Effector memory CD8-positive, alpha-beta T cell (primary cell): ENCODE data around the gene SYTL3.
A peak's percentile ranks its signal among the peaks of the same experiment; 100 is the strongest.
"Not testable (repeated sequence)": the region's sequence is repeated elsewhere in the genome, so short reads cannot be mapped to it uniquely, and the experiment has no call there.

Source experiments
- ATAC-seq: fragments of 150-1000 bp; cut with Tn5 transposase; replicated peaks from 2 replicates; pipeline ENCODE4 v1.10.0; 2021; ENCODE audit warnings: mild to moderate bottlenecking, moderate library complexity
- DNase-seq, 3 experiments: peaks; one replicate each; pipeline ENCODE4 v3.0.0; 2021
- H3K27ac Mint-ChIP-seq, 2 donors: one replicate each; pipeline ENCODE4 v1.8.0; 2022; ENCODE audit warnings: mild to moderate bottlenecking in 2 of 2, mixed read lengths in 2 of 2, moderate library complexity in 2 of 2
- H3K27me3 Mint-ChIP-seq, 2 donors: one replicate each; pipeline ENCODE4 v1.8.0; 2022; ENCODE audit warnings: mixed read lengths in 2 of 2
- H3K36me3 Mint-ChIP-seq: one replicate; pipeline ENCODE4 v1.8.0; 2022; ENCODE audit warnings: mild to moderate bottlenecking, moderate library complexity, mixed read lengths; ENCODE audit not compliant: insufficient read depth
- H3K4me1 Mint-ChIP-seq, 2 donors: one replicate each; pipeline ENCODE4 v1.8.0; 2022; ENCODE audit warnings: low read depth in 2 of 2, mixed read lengths in 2 of 2
- H3K4me3 Mint-ChIP-seq, 2 donors: one replicate each; pipeline ENCODE4 v1.8.0; 2022; ENCODE audit warnings: mild to moderate bottlenecking in 2 of 2, mixed read lengths in 2 of 2, moderate library complexity in 2 of 2
- H3K9me3 Mint-ChIP-seq, 2 donors: one replicate each; pipeline ENCODE4 v1.8.0; 2022; ENCODE audit warnings: mixed read lengths in 2 of 2

Gene SYTL3

GRCh38 chr6:158653577-158654354, 3.9 kb downstream of the SYTL3 start:
- Mint-ChIP-seq H3K4me3 (peak overlapping the region; percentile 80 to 86), H3K27me3 (no peaks in the 10 kb centered on the region), H3K36me3 (peaks cover 71% of the 10 kb centered on the region), H3K4me1 (peaks cover 52% of the 10 kb centered on the region in 2 donors), H3K27ac (peak overlapping the region; percentile 97), H3K9me3 (no peaks in the 10 kb centered on the region)
- peak; percentile 74 for ATAC-seq
- DNase-seq, result peak; percentile 85 to 87 (median 86)

GRCh38 chr6:158654498-158654897, 4.6 kb downstream of the SYTL3 start:
- DNase-seq (no peak), ATAC-seq (no peak)
- H3K36me3 Mint-ChIP-seq, result peaks cover 77% of the 10 kb centered on the region
- H3K27me3 Mint-ChIP-seq, result no peaks in the 10 kb centered on the region
- peaks cover 47 to 52% of the 10 kb centered on the region in 2 donors for H3K4me1 Mint-ChIP-seq
- H3K4me3 Mint-ChIP-seq, result peak overlapping the region; percentile 80 to 86
- H3K27ac Mint-ChIP-seq, result peak overlapping the region; percentile 97
- no peaks in the 10 kb centered on the region for H3K9me3 Mint-ChIP-seq

GRCh38 chr6:158654960-158655489, 5.2 kb downstream of the SYTL3 start:
- peaks cover 46 to 54% of the 10 kb centered on the region in 2 donors for H3K4me1 Mint-ChIP-seq
- peak overlapping the region; percentile 80 to 86 for H3K4me3 Mint-ChIP-seq
- H3K27ac Mint-ChIP-seq, result peak overlapping the region; percentile 97
- H3K9me3 Mint-ChIP-seq, result no peaks in the 10 kb centered on the region
- H3K36me3 Mint-ChIP-seq, result peaks cover 77% of the 10 kb centered on the region
- no peak for DNase-seq
- H3K27me3 Mint-ChIP-seq, result no peaks in the 10 kb centered on the region
- no peak for ATAC-seq

- Mint-ChIP-seq H3K9me3 (no peaks in the 10 kb centered on the region), H3K36me3 (peaks cover 76% of the 10 kb centered on the region), H3K4me1 (peaks cover 53 to 60% of the 10 kb centered on the region in 2 donors), H3K27ac (peak overlapping the region; percentile 97), H3K27me3 (no peaks in the 10 kb centered on the region), H3K4me3 (peak overlapping the region; percentile 80 to 86)
- DNase-seq (no peak), ATAC-seq (no peak)
Observed at GRCh38 chr6:158655569-158656450, 6.0 kb downstream of the SYTL3 start.

GRCh38 chr6:158656986-158657385, 7.1 kb downstream of the SYTL3 start:
- not testable (repeated sequence) for H3K27me3 Mint-ChIP-seq, ATAC-seq, H3K9me3 Mint-ChIP-seq, DNase-seq
- Mint-ChIP-seq H3K4me1 (peaks cover 54 to 61% of the 10 kb centered on the region in 2 donors), H3K36me3 (peaks cover 76% of the 10 kb centered on the region), H3K4me3 (peak overlapping the region in 1 of 2 donors; percentile 80), H3K27ac (peak overlapping the region; percentile 97)

- H3K36me3 Mint-ChIP-seq, result peaks cover 78% of the 10 kb centered on the region
- ATAC-seq (peak; percentile 84), DNase-seq (peak; percentile 21 to 38 (median 25))
- H3K4me3 Mint-ChIP-seq, result peak overlapping the region in 1 of 2 donors; percentile 27
- no peaks in the 10 kb centered on the region for H3K27me3 Mint-ChIP-seq
- peaks cover 25 to 32% of the 10 kb centered on the region in 2 donors for H3K4me1 Mint-ChIP-seq
- no peaks in the 10 kb centered on the region for H3K9me3 Mint-ChIP-seq
- peak overlapping the region; percentile 74 to 82 for H3K27ac Mint-ChIP-seq
Observed at GRCh38 chr6:158660333-158660754, 10.5 kb downstream of the SYTL3 start.

- Mint-ChIP-seq H3K27me3 (no peaks in the 10 kb centered on the region), H3K4me3 (no peak overlapping the region), H3K9me3 (no peaks in the 10 kb centered on the region), H3K36me3 (peaks cover 78% of the 10 kb centered on the region), H3K27ac (peak overlapping the region; percentile 74 to 82), H3K4me1 (peaks cover 16 to 25% of the 10 kb centered on the region in 2 donors)
- DNase-seq (no peak), ATAC-seq (no peak)
Observed at GRCh38 chr6:158661156-158661685, 11.4 kb downstream of the SYTL3 start.

- H3K27ac Mint-ChIP-seq, result no peak overlapping the region
- ATAC-seq, result no peak
Observed at GRCh38 chr6:158662607-158662953, 12.7 kb downstream of the SYTL3 start.

GRCh38 chr6:158662954-158663624, 13.2 kb downstream of the SYTL3 start:
- H3K9me3 Mint-ChIP-seq, result no peaks in the 10 kb centered on the region
- ATAC-seq, result no peak

More at GRCh38 chr6:158662607-158662953, 12.7 kb downstream of the SYTL3 start:
- Mint-ChIP-seq H3K27me3 (no peaks in the 10 kb centered on the region), H3K9me3 (no peaks in the 10 kb centered on the region), H3K4me1 (peaks cover 15 to 23% of the 10 kb centered on the region in 2 donors), H3K36me3 (peaks cover 84% of the 10 kb centered on the region), H3K4me3 (no peak overlapping the region)
- no peak for DNase-seq

GRCh38 chr6:158663625-158664165, 13.8 kb downstream of the SYTL3 start:
- Mint-ChIP-seq H3K4me1 (peaks cover 18 to 27% of the 10 kb centered on the region in 2 donors), H3K9me3 (no peaks in the 10 kb centered on the region), H3K36me3 (peaks cover 86% of the 10 kb centered on the region), H3K4me3 (no peak overlapping the region), H3K27me3 (no peaks in the 10 kb centered on the region), H3K27ac (no peak overlapping the region)
- DNase-seq (no peak), ATAC-seq (no peak)

More at GRCh38 chr6:158662954-158663624, 13.2 kb downstream of the SYTL3 start:
- no peak for DNase-seq
- no peak overlapping the region for H3K4me3 Mint-ChIP-seq
- peaks cover 86% of the 10 kb centered on the region for H3K36me3 Mint-ChIP-seq
- H3K4me1 Mint-ChIP-seq, result peaks cover 15 to 23% of the 10 kb centered on the region in 2 donors
- no peak overlapping the region for H3K27ac Mint-ChIP-seq
- no peaks in the 10 kb centered on the region for H3K27me3 Mint-ChIP-seq

- H3K27me3 Mint-ChIP-seq, result no peaks in the 10 kb centered on the region
- no peaks in the 10 kb centered on the region for H3K9me3 Mint-ChIP-seq
- no peak for ATAC-seq
- H3K27ac Mint-ChIP-seq, result no peak overlapping the region
- no peak for DNase-seq
- H3K4me3 Mint-ChIP-seq, result no peak overlapping the region
- peaks cover 83% of the 10 kb centered on the region for H3K36me3 Mint-ChIP-seq
- H3K4me1 Mint-ChIP-seq, result peaks cover 13 to 19% of the 10 kb centered on the region in 2 donors
Observed at GRCh38 chr6:158665332-158665731, 15.5 kb downstream of the SYTL3 start.

GRCh38 chr6:158666628-158667359, 16.9 kb downstream of the SYTL3 start:
- no peak overlapping the region for H3K4me3 Mint-ChIP-seq
- peaks cover 7 to 11% of the 10 kb centered on the region in 2 donors for H3K4me1 Mint-ChIP-seq
- H3K27ac Mint-ChIP-seq, result peak overlapping the region; percentile 67 to 77
- DNase-seq (no peak), ATAC-seq (peak; percentile 27)
- no peaks in the 10 kb centered on the region for H3K27me3 Mint-ChIP-seq
- peaks cover 86% of the 10 kb centered on the region for H3K36me3 Mint-ChIP-seq
- H3K9me3 Mint-ChIP-seq, result no peaks in the 10 kb centered on the region
